K562 (cell line): ENCODE results near the gene SFSWAP.
"Not testable (repeated sequence)": the region's sequence is repeated elsewhere in the genome, so short reads cannot be mapped to it uniquely, and the experiment has no call there.

Experiments
- POLR2AphosphoS5 ChIP-seq: IDR thresholded peaks from 2 replicates; pipeline ENCODE4 v1.6.1; 2011; ENCODE audit warnings: mild to moderate bottlenecking, low read depth, low read length, moderate library complexity; ENCODE audit not compliant: control insufficient read depth, insufficient read depth
- TF ChIP-seq, protein P1 (sequence below), 2 experiments: IDR thresholded peaks; 2 replicates each; pipeline ENCODE4 v1.6.1; 2012; ENCODE audit warnings: improper control_type of control experiment in 2 of 2, low read depth in 2 of 2, low read length in 2 of 2, borderline replicate concordance in 1 of 2

DNA sequence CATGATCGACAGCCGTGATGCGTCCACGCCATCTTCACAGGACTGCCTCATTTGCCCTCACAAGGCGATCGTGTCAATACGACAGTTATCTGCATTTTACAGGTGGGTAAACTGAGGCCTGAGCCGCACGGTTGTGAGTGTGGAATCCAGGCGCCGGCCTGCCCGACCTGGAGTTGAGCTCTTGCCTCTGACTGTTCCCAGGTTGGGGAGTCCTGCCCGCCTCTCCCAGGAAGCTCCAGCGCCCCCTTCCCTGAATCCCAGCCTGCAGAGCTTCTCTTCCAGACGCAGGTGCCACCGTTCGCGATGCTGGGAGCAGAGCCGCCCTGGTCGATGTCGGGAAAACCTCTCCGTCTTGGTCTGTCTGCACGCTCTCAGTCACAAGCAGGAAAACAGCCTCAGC is 31.1 kb upstream of the SFSWAP start:
- TF ChIP-seq POLR2AphosphoS5: not testable (repeated sequence)
- TF ChIP-seq, protein P1, sequence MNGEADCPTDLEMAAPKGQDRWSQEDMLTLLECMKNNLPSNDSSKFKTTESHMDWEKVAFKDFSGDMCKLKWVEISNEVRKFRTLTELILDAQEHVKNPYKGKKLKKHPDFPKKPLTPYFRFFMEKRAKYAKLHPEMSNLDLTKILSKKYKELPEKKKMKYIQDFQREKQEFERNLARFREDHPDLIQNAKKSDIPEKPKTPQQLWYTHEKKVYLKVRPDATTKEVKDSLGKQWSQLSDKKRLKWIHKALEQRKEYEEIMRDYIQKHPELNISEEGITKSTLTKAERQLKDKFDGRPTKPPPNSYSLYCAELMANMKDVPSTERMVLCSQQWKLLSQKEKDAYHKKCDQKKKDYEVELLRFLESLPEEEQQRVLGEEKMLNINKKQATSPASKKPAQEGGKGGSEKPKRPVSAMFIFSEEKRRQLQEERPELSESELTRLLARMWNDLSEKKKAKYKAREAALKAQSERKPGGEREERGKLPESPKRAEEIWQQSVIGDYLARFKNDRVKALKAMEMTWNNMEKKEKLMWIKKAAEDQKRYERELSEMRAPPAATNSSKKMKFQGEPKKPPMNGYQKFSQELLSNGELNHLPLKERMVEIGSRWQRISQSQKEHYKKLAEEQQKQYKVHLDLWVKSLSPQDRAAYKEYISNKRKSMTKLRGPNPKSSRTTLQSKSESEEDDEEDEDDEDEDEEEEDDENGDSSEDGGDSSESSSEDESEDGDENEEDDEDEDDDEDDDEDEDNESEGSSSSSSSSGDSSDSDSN (IDR thresholded peaks at IDR 0.05; ENCODE audit: borderline replicate concordance in 1 of 2, low read depth in 2 of 2, low read length in 2 of 2): not testable (repeated sequence)
